ENCODE data around the gene CDC42BPG.

GRCh38 chr11:64776425-64776824 is 68.0 kb downstream of the CDC42BPG start:
- no peak for TF ChIP-seq CTCF (IDR thresholded peaks at IDR 0.05)
- no peak for TF ChIP-seq REST (IDR thresholded peaks at IDR 0.05; ENCODE audit: insufficient read depth in 1 of 2, low read depth in 2 of 2, low read length in 1 of 2)
